DND-41 (cell line): ENCODE results near the gene PM20D1.

Source experiments
- ATAC-seq: fragments of 200-7000 bp; cut with Tn5 transposase; 3 replicates; pipeline ENCODE4 v1.9.1; 2021; ENCODE audit warnings: low read depth; ENCODE audit not compliant: insufficient read depth
- DNase-seq: peaks from one replicate; pipeline ENCODE4 v3.0.0-alpha.2; 2020
- H2AFZ ChIP-seq: 2 replicates; pipeline ENCODE4 v1.6.0; 2012; ENCODE audit warnings: low read depth, low read length
- H3K27ac ChIP-seq: 2 replicates; pipeline ENCODE4 v1.5.1; 2012; ENCODE audit warnings: low read length, inconsistent platforms
- H3K27me3 ChIP-seq: fragments of 200-600 bp; sonication (generic); 2 replicates; pipeline ENCODE4 v1.6.0; 2012; ENCODE audit warnings: low read length, mild to moderate bottlenecking, inconsistent platforms; ENCODE audit not compliant: insufficient read depth, poor library complexity
- H3K36me3 ChIP-seq: 2 replicates; pipeline ENCODE4 v1.5.1; 2012; ENCODE audit warnings: low read length, inconsistent platforms; ENCODE audit not compliant: insufficient read depth
- H3K4me1 ChIP-seq: 2 replicates; pipeline ENCODE4 v1.5.1; 2012; ENCODE audit warnings: mild to moderate bottlenecking, low read length; ENCODE audit not compliant: insufficient read depth
- H3K4me2 ChIP-seq: 2 replicates; pipeline ENCODE4 v1.6.0; 2012; ENCODE audit warnings: mild to moderate bottlenecking, moderate library complexity, low read length, inconsistent platforms; ENCODE audit not compliant: insufficient read depth
- H3K4me3 ChIP-seq, 2 experiments: fragments of 200-600 bp in 1 of 2; shearing (Covaris generic) in 1 of 2; 2 replicates each; pipeline ENCODE4 v1.5.1; 2012 to 2016; ENCODE audit warnings: inconsistent platforms in 2 of 2, low read length in 2 of 2, mild to moderate bottlenecking in 2 of 2, low read depth in 1 of 2, moderate library complexity in 1 of 2
- H3K79me2 ChIP-seq: 2 replicates; pipeline ENCODE4 v1.6.0; 2012; ENCODE audit warnings: low read length, inconsistent platforms; ENCODE audit not compliant: insufficient read depth
- H3K9ac ChIP-seq: 2 replicates; pipeline ENCODE4 v1.6.0; 2012; ENCODE audit warnings: low read depth, mild to moderate bottlenecking, inconsistent platforms, low read length, moderate library complexity
- H3K9me3 ChIP-seq: 2 replicates; pipeline ENCODE4 v1.5.1; 2012; ENCODE audit warnings: low read length, moderate library complexity, mild to moderate bottlenecking, inconsistent platforms; ENCODE audit not compliant: insufficient read depth, severe bottlenecking
- H4K20me1 ChIP-seq: 2 replicates; pipeline ENCODE4 v1.6.0; 2012; ENCODE audit warnings: low read length; ENCODE audit not compliant: insufficient read depth
- CTCF ChIP-seq: IDR thresholded peaks from 2 replicates; pipeline ENCODE4 v1.5.1; 2012; ENCODE audit warnings: borderline replicate concordance, low read length, moderate library complexity, mild to moderate bottlenecking; ENCODE audit not compliant: poor library complexity, severe bottlenecking; ENCODE audit errors: extremely low read depth
- EZH2 ChIP-seq: IDR thresholded peaks from 3 replicates; pipeline ENCODE4 v1.6.1; 2012; ENCODE audit warnings: borderline replicate concordance, low read depth, mild to moderate bottlenecking, moderate library complexity, low read length, inconsistent platforms; ENCODE audit not compliant: severe bottlenecking

The PM20D1 gene

GRCh38 chr1:205786601-205787000, 63.3 kb downstream of the PM20D1 start:
- Histone ChIP-seq H3K27me3 (no peaks in the 10 kb centered on the region), H2AFZ (no peak overlapping the region), H3K79me2 (no peaks in the 10 kb centered on the region), H3K27ac (no peak overlapping the region), H3K9me3 (no peaks in the 10 kb centered on the region), H3K4me3 (no peak overlapping the region), H3K4me1 (peaks cover 7% of the 10 kb centered on the region; the same call in 1 of the 2 replicates), H3K36me3 (peaks cover 19% of the 10 kb centered on the region; the same call in 1 of the 2 replicates), H3K4me2 (no peak overlapping the region), H3K9ac (no peak overlapping the region), H4K20me1 (no peaks in the 10 kb centered on the region)
- no peak for TF ChIP-seq EZH2
- no peak for TF ChIP-seq CTCF
- no peak for DNase-seq
- ATAC-seq: no peak

- Histone ChIP-seq H3K9ac (no peak overlapping the region), H2AFZ (no peak overlapping the region), H3K4me2 (no peak overlapping the region)
These were observed 64.5 kb downstream of the PM20D1 start for GRCh38 chr1:205785446-205785845.

GRCh38 chr1:205783904-205784303, 66.0 kb downstream of the PM20D1 start:
- Histone ChIP-seq H3K4me3 (no peak overlapping the region), H3K9me3 (no peaks in the 10 kb centered on the region), H3K4me1 (peaks cover 7% of the 10 kb centered on the region; the same call in 1 of the 2 replicates), H2AFZ (no peak overlapping the region), H3K9ac (no peak overlapping the region), H4K20me1 (no peaks in the 10 kb centered on the region), H3K27me3 (no peaks in the 10 kb centered on the region), H3K79me2 (no peaks in the 10 kb centered on the region), H3K4me2 (no peak overlapping the region), H3K36me3 (no peaks in the 10 kb centered on the region), H3K27ac (no peak overlapping the region)
- DNase-seq (no peak), ATAC-seq (no peak)
- no peak for TF ChIP-seq CTCF
- TF ChIP-seq EZH2: no peak

More at GRCh38 chr1:205785446-205785845, 64.5 kb downstream of the PM20D1 start:
- Histone ChIP-seq H3K9me3 (no peaks in the 10 kb centered on the region), H3K36me3 (peaks cover 9% of the 10 kb centered on the region; the same call in 1 of the 2 replicates), H4K20me1 (no peaks in the 10 kb centered on the region), H3K4me3 (no peak overlapping the region), H3K27ac (no peak overlapping the region), H3K79me2 (no peaks in the 10 kb centered on the region), H3K4me1 (peaks cover 7% of the 10 kb centered on the region; the same call in 1 of the 2 replicates), H3K27me3 (no peaks in the 10 kb centered on the region)
- DNase-seq: no peak
- no peak for ATAC-seq
- TF ChIP-seq CTCF: no peak
- TF ChIP-seq EZH2: no peak

- TF ChIP-seq CTCF: no peak
- TF ChIP-seq EZH2: no peak
- no peak overlapping the region for H2AFZ ChIP-seq
- H3K9me3 ChIP-seq: no peaks in the 10 kb centered on the region
- H3K4me3 ChIP-seq: no peak overlapping the region
- no peaks in the 10 kb centered on the region for H3K79me2 ChIP-seq
- no peak overlapping the region for H3K4me2 ChIP-seq
- DNase-seq: no peak
- H3K27me3 ChIP-seq: no peaks in the 10 kb centered on the region
- H3K4me1 ChIP-seq: peaks cover 7% of the 10 kb centered on the region; the same call in 1 of the 2 replicates
- ATAC-seq: no peak
- no peak overlapping the region for H3K9ac ChIP-seq
- no peaks in the 10 kb centered on the region for H4K20me1 ChIP-seq
- no peak overlapping the region for H3K27ac ChIP-seq
- H3K36me3 ChIP-seq: no peaks in the 10 kb centered on the region
These were observed 66.5 kb downstream of the PM20D1 start for GRCh38 chr1:205783433-205783795.
